ENCODE measurements around the gene PLA2G12B. TPM values are rescaled to one million over a fixed set of nuclear protein-coding genes. Genes with fewer than 3 reads are reported as not detected.

Gene PLA2G12B
- total and polyA plus RNA-seq, 2 donors from 2014 or later, result 0.66 to 10.3 TPM

DNA sequence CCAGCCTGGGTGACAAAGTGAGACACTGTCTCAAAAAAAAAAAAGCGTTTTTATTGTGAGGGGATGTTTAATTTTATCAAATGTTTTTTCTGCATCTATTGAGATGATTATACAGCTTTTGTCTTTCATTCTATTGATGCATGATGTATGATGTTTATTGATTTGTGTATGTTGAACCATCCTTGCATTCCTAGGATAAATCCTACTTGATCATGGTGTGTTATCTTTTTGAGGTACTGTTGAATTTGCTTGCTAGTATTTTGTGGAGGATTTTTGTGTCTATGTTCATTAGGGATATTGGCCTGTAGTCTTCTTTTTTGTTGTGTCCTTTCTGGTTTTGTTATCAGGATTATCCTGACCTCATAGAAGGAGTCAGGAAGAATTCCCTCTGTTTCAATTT is 22.3 kb upstream of the PLA2G12B start:
- no peaks in the 10 kb centered on the region for H3K36me3 ChIP-seq (ENCODE audit: control insufficient read depth in 2 of 3, insufficient read depth in 3 of 3, low read length in 3 of 3)
- peaks cover 0 to 19% (median 7%) of the 10 kb centered on the region in 3 donors for H3K9me3 ChIP-seq (ENCODE audit: control insufficient read depth in 2 of 3, insufficient read depth in 1 of 3, low read length in 3 of 3)
- TF ChIP-seq, protein P1, sequence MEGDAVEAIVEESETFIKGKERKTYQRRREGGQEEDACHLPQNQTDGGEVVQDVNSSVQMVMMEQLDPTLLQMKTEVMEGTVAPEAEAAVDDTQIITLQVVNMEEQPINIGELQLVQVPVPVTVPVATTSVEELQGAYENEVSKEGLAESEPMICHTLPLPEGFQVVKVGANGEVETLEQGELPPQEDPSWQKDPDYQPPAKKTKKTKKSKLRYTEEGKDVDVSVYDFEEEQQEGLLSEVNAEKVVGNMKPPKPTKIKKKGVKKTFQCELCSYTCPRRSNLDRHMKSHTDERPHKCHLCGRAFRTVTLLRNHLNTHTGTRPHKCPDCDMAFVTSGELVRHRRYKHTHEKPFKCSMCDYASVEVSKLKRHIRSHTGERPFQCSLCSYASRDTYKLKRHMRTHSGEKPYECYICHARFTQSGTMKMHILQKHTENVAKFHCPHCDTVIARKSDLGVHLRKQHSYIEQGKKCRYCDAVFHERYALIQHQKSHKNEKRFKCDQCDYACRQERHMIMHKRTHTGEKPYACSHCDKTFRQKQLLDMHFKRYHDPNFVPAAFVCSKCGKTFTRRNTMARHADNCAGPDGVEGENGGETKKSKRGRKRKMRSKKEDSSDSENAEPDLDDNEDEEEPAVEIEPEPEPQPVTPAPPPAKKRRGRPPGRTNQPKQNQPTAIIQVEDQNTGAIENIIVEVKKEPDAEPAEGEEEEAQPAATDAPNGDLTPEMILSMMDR (IDR thresholded peaks at IDR 0.05; ENCODE audit: borderline replicate concordance, extremely low read depth, insufficient read depth), result no peak
- H3K4me3 ChIP-seq (ENCODE audit: low read length in 3 of 3), result no peak overlapping the region
- H3K27ac ChIP-seq (ENCODE audit: low read depth in 2 of 2, low read length in 2 of 2), result no peak overlapping the region
- H3K9ac ChIP-seq (ENCODE audit: low read length in 3 of 3), result no peak overlapping the region
- DNase-seq (no peak), FAIRE-seq (no peak)
- H3K4me1 ChIP-seq (ENCODE audit: control insufficient read depth in 2 of 3, insufficient read depth in 2 of 3, low read depth in 1 of 3, low read length in 3 of 3), result no peaks in the 10 kb centered on the region
- H3K27me3 ChIP-seq (ENCODE audit: control insufficient read depth, insufficient read depth, low read length), result no peaks in the 10 kb centered on the region
- intact Hi-C loops (cut with DNase I), result no loop called here

DNA sequence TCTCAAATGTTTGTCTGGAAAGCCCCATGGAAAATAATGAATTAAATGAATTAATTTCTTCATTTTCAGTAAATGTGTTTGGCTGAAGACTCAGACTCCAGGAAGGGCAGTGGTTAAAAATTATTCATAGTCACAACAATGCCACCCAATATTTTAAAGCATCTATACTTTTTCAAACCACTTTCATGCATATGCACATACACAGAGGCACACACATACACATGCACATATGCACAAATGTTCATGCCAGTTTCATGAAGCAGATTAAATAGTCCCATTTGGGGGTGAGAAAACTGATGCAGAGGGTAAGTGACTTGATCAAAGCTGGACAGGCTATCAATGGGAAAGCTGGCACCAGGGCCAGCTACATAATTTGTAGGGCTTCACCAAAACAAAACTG is 1.4 kb upstream of the PLA2G12B start:
- H3K4me1 ChIP-seq (ENCODE audit: control insufficient read depth in 2 of 3, insufficient read depth in 2 of 3, low read depth in 1 of 3, low read length in 3 of 3), result no peaks in the 10 kb centered on the region
- DNase-seq, result no peak
- no peak overlapping the region for H3K4me3 ChIP-seq (ENCODE audit: low read length in 3 of 3)
- TF ChIP-seq, protein P1 (IDR thresholded peaks at IDR 0.05; ENCODE audit: borderline replicate concordance, extremely low read depth, insufficient read depth), result no peak
- no peaks in the 10 kb centered on the region for H3K36me3 ChIP-seq (ENCODE audit: control insufficient read depth in 2 of 3, insufficient read depth in 3 of 3, low read length in 3 of 3)
- no peak for FAIRE-seq
- intact Hi-C loops (cut with DNase I), result no loop called here
- no peak overlapping the region for H3K27ac ChIP-seq (ENCODE audit: low read depth in 2 of 2, low read length in 2 of 2)
- H3K9me3 ChIP-seq (ENCODE audit: control insufficient read depth in 2 of 3, insufficient read depth in 1 of 3, low read length in 3 of 3), result no peaks in the 10 kb centered on the region
- H3K27me3 ChIP-seq (ENCODE audit: control insufficient read depth, insufficient read depth, low read length), result no peaks in the 10 kb centered on the region
- H3K9ac ChIP-seq (ENCODE audit: low read length in 3 of 3), result no peak overlapping the region

DNA sequence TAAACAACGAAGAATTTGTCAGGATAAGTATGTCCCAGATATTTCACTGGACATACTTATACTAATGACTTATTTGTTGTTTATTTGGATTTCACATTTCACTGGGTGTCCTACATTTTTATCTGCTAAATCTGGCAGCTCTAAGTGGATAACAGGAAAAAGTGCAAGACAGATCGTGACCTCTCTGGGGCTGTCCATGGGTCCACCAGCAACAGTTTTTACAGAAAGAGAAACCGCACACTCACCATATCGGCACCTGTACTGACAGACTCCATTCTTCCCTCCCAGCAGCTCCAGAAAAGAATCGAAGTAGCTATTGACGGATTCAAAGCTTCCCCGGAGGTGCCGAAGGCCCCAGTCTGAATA is 393 bp downstream of the PLA2G12B start:
- no peak for DNase-seq
- H3K4me3 ChIP-seq (ENCODE audit: low read length in 3 of 3), result peak overlapping the region in 2 of 3 donors; percentile 49 to 78
- no peak overlapping the region for H3K9ac ChIP-seq (ENCODE audit: low read length in 3 of 3)
- H3K27me3 ChIP-seq (ENCODE audit: control insufficient read depth, insufficient read depth, low read length), result no peaks in the 10 kb centered on the region
- no peaks in the 10 kb centered on the region for H3K9me3 ChIP-seq (ENCODE audit: control insufficient read depth in 2 of 3, insufficient read depth in 1 of 3, low read length in 3 of 3)
- TF ChIP-seq, protein P1 (IDR thresholded peaks at IDR 0.05; ENCODE audit: borderline replicate concordance, extremely low read depth, insufficient read depth), result no peak
- no peak for FAIRE-seq
- no peaks in the 10 kb centered on the region for H3K4me1 ChIP-seq (ENCODE audit: control insufficient read depth in 2 of 3, insufficient read depth in 2 of 3, low read depth in 1 of 3, low read length in 3 of 3)
- intact Hi-C loops (cut with DNase I), result no loop called here
- no peaks in the 10 kb centered on the region for H3K36me3 ChIP-seq (ENCODE audit: control insufficient read depth in 2 of 3, insufficient read depth in 3 of 3, low read length in 3 of 3)
- peak overlapping the region; percentile 55 to 71 for H3K27ac ChIP-seq (ENCODE audit: low read depth in 2 of 2, low read length in 2 of 2)

DNA sequence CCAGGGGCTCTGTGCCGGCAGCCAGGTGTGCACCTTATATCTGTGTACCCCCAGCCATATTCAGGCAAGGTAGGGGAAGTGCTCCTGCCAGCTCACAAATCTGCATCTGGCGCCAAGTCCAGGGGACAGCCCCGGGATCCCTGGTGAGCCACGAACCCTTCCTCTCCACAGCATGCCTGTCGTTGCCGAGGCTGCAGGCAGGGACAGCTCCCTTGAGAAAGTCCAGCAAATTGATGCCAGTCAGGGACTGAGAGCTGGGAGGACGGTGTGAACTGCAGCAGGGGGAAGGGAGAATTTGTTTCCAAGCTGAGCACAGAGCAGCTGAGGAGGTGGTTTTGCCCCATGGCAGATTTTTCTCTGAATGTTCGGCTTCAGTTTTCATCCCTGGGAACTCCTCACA is 919 bp downstream of the PLA2G12B start:
- Histone ChIP-seq H3K4me3 (ENCODE audit: low read length in 3 of 3) (peak overlapping the region in 2 of 3 donors; percentile 49 to 78), H3K4me1 (ENCODE audit: control insufficient read depth in 2 of 3, insufficient read depth in 2 of 3, low read depth in 1 of 3, low read length in 3 of 3) (no peaks in the 10 kb centered on the region), H3K27me3 (ENCODE audit: control insufficient read depth, insufficient read depth, low read length) (no peaks in the 10 kb centered on the region), H3K9me3 (ENCODE audit: control insufficient read depth in 2 of 3, insufficient read depth in 1 of 3, low read length in 3 of 3) (no peaks in the 10 kb centered on the region), H3K9ac (ENCODE audit: low read length in 3 of 3) (peak overlapping the region in 1 of 3 donors; percentile 15), H3K36me3 (ENCODE audit: control insufficient read depth in 2 of 3, insufficient read depth in 3 of 3, low read length in 3 of 3) (no peaks in the 10 kb centered on the region), H3K27ac (ENCODE audit: low read depth in 2 of 2, low read length in 2 of 2) (no peak overlapping the region)
- FAIRE-seq (no peak), DNase-seq (peak in 3 of 5 donors; percentile 14 to 30 (median 26))
- TF ChIP-seq, protein P1 (IDR thresholded peaks at IDR 0.05; ENCODE audit: borderline replicate concordance, extremely low read depth, insufficient read depth), result no peak
- intact Hi-C loops (cut with DNase I), result no loop called here
